Lung (tissue), 16 donors: ENCODE data around the gene GABARAPL2. TPM values are rescaled to one million over a fixed set of nuclear protein-coding genes. Genes with fewer than 3 reads are reported as not detected.

Experiments used
- ATAC-seq: fragments of 200-7000 bp; cut with Tn5 transposase; one replicate; pipeline ENCODE4 v1.9.1; 2020; ENCODE audit warnings: moderate number of reproducible peaks; ENCODE audit not compliant: insufficient read depth, low FRiP score
- DNase-seq, 3 donors: peaks; one replicate each; pipeline ENCODE4 v3.0.0-alpha.2; 2013 to 2017
- H3K27ac ChIP-seq, 2 donors: one replicate each; pipeline ENCODE4 v1.5.1; 2013; ENCODE audit warnings: mild to moderate bottlenecking in 2 of 2, moderate library complexity in 2 of 2, control low read depth in 1 of 2, inconsistent platforms in 1 of 2, low read depth in 1 of 2, low read length in 1 of 2
- H3K27me3 ChIP-seq, 3 donors: one replicate each; pipeline ENCODE4 v1.5.1; 2013; ENCODE audit warnings: low read length in 2 of 3; ENCODE audit not compliant: control insufficient read depth in 3 of 3, insufficient read depth in 3 of 3
- H3K36me3 ChIP-seq, 4 donors: one replicate each; pipeline ENCODE4 v1.5.1; 2013; ENCODE audit warnings: low read length in 4 of 4, mild to moderate bottlenecking in 1 of 4, moderate library complexity in 1 of 4; ENCODE audit not compliant: control insufficient read depth in 4 of 4, insufficient read depth in 4 of 4
- H3K4me1 ChIP-seq, 5 donors: one replicate each; pipeline ENCODE4 v1.5.1; 2013; ENCODE audit warnings: low read length in 5 of 5, mild to moderate bottlenecking in 2 of 5, moderate library complexity in 1 of 5; ENCODE audit not compliant: control insufficient read depth in 5 of 5, insufficient read depth in 5 of 5
- H3K4me3 ChIP-seq: one replicate; pipeline ENCODE4 v1.5.1; 2013; ENCODE audit warnings: mild to moderate bottlenecking, control low read depth, moderate library complexity
- H3K9ac ChIP-seq, 2 donors: one replicate each; pipeline ENCODE4 v1.5.1; 2013; ENCODE audit warnings: low read length in 2 of 2, control low read depth in 1 of 2; ENCODE audit not compliant: insufficient read depth in 1 of 2
- H3K9me3 ChIP-seq, 4 donors: one replicate each; pipeline ENCODE4 v1.5.1; 2013; ENCODE audit warnings: low read length in 3 of 4, mild to moderate bottlenecking in 1 of 4, moderate library complexity in 1 of 4; ENCODE audit not compliant: control insufficient read depth in 4 of 4, insufficient read depth in 3 of 4
- CTCF ChIP-seq: IDR thresholded peaks from 2 replicates; pipeline ENCODE4 v1.5.1; 2012; ENCODE audit warnings: mild to moderate bottlenecking; ENCODE audit errors: control extremely low read depth, extremely low read depth
- WGBS, 2 donors: extraction: QIAGEN DNeasy Blood & Tissue Kit; methylation state at CpG; one replicate each; pipeline ENCODE4 v1.1.7; 2013; 5-methylcytosine and 5-hydroxymethylcytosine counted together
- long read RNA-seq, 5 donors: transcript quantifications; one replicate each; lab custom pipeline, GENCODE V29; 2026
- polyA plus RNA-seq, 2 donors: library from polyadenylated mRNA; stranded (reverse); fragments of 200-250 nt; gene quantifications; one replicate each; pipeline ENCODE4 v1.2.1, GENCODE V29; 2013
- total RNA-seq, 2 donors: library from RNA; depleted of rRNA in 1 of 2; stranded (reverse); fragments of >200 nt in 1 of 2; gene quantifications; one replicate each; pipeline ENCODE4 v1.2.1, GENCODE V29; 2014 to 2021
- donor health status: control.
- donor health status: control.
- donor health status: Bipolar disorder and iron deficiency.
- donor health status: healthy.
- donor health status: DM: yes; HTN: yes; CAD: no.

The GABARAPL2 gene
- total RNA-seq (100 to 1,000 TPM in 1 of 2 donors, 10 to 100 TPM in 1; 72.9 to 129 TPM), polyA plus RNA-seq (100 to 1,000 TPM in 1 of 2 donors, 10 to 100 TPM in 1; 79.6 to 180 TPM)
- long read RNA-seq, donor 1, transcript GABARAPL2-204 (1 exons, 2,274 nt), result major isoform, 193 of 328 reads
- long read RNA-seq, donor 1, transcript GABARAPL2-201 (4 exons, 1,002 nt), result minor isoform, 118 of 328 reads
- long read RNA-seq, donor 1, partial matches to known transcripts, result 14 of 328 reads
- long read RNA-seq, donor 1, other reads (novel, unspliced or antisense), result 0 of 328 reads
- long read RNA-seq, donor 2, transcript GABARAPL2-201 (4 exons, 1,002 nt), result minor isoform, 38 of 129 reads
- long read RNA-seq, donor 2, transcript GABARAPL2-204 (1 exons, 2,274 nt), result major isoform, 87 of 129 reads
- long read RNA-seq, donor 2, partial matches to known transcripts, result 0 of 129 reads
- long read RNA-seq, donor 2, other reads (novel, unspliced or antisense), result 0 of 129 reads
- long read RNA-seq, donor 3, transcript GABARAPL2-201 (4 exons, 1,002 nt), result minor isoform, 54 of 194 reads
- long read RNA-seq, donor 3, transcript GABARAPL2-204 (1 exons, 2,274 nt), result major isoform, 136 of 194 reads
- long read RNA-seq, donor 3, partial matches to known transcripts, result 0 of 194 reads
- long read RNA-seq, donor 3, other reads (novel, unspliced or antisense), result 0 of 194 reads
- long read RNA-seq, donor 4, transcript GABARAPL2-204 (1 exons, 2,274 nt), result major isoform, 106 of 144 reads
- long read RNA-seq, donor 4, transcript GABARAPL2-201 (4 exons, 1,002 nt), result minor isoform, 29 of 144 reads
- long read RNA-seq, donor 4, partial matches to known transcripts, result 7 of 144 reads
- long read RNA-seq, donor 4, other reads (novel, unspliced or antisense), result 0 of 144 reads
- long read RNA-seq, donor 5, transcript GABARAPL2-204 (1 exons, 2,274 nt), result major isoform, 213 of 347 reads
- long read RNA-seq, donor 5, transcript GABARAPL2-203 (3 exons, 571 nt), result minor isoform, 5 of 347 reads
- long read RNA-seq, donor 5, transcript GABARAPL2-201 (4 exons, 1,002 nt), result minor isoform, 112 of 347 reads
- long read RNA-seq, donor 5, partial matches to known transcripts, result 14 of 347 reads
- long read RNA-seq, donor 5, other reads (novel, unspliced or antisense), result 0 of 347 reads

GRCh38 chr16:75566040-75566757 lies at the start of gene GABARAPL2:
Gene GABARAPL2 (plus strand): TSS chr16:75566379. CDS start chr16:75566487, 108 bp downstream.
- peak; percentile 91 for ATAC-seq
- peak within 1 kb of the TSS; percentile 70 to 93 for H3K9ac ChIP-seq
- peak within 1 kb of the TSS; percentile 93 for H3K4me3 ChIP-seq
- peak; percentile 89 to 93 (median 90) for DNase-seq
- H3K4me1 ChIP-seq, result peaks cover 5 to 13% (median 10%) of the 10 kb centered on the region in 5 donors
- peaks cover 0 to 37% (median 25%) of the 10 kb centered on the region in 4 donors for H3K36me3 ChIP-seq
- peak within 1 kb of the TSS; percentile 88 to 89 for H3K27ac ChIP-seq
- H3K27me3 ChIP-seq, result peaks cover 0 to 7% (median 0%) of the 10 kb centered on the region in 3 donors
- no peak for TF ChIP-seq CTCF
- no peaks in the 10 kb centered on the region for H3K9me3 ChIP-seq
- WGBS, 2 donors, result 0 to 1% methylated on average over 58 to 69 of the region's 69 CpGs

- no peak for TF ChIP-seq CTCF
- no peak for ATAC-seq
- Histone ChIP-seq H3K9me3 (no peaks in the 10 kb centered on the region), H3K9ac (no peak overlapping the region), H3K4me1 (peaks cover 0 to 9% (median 0%) of the 10 kb centered on the region in 5 donors), H3K27ac (no peak overlapping the region), H3K4me3 (no peak overlapping the region), H3K36me3 (no peaks in the 10 kb centered on the region), H3K27me3 (no peaks in the 10 kb centered on the region)
- DNase-seq, result no peak
- WGBS, 2 donors, result 95 to 99% methylated on average over 6 of the region's 6 CpGs
These were observed 47.0 kb upstream of the GABARAPL2 start for GRCh38 chr16:75519175-75519574.

GRCh38 chr16:75526032-75526790 lies 40.0 kb upstream of the GABARAPL2 start:
- ATAC-seq (no peak), DNase-seq (no peak)
- Histone ChIP-seq H3K27me3 (no peaks in the 10 kb centered on the region), H3K9ac (no peak overlapping the region), H3K4me3 (no peak overlapping the region), H3K27ac (no peak overlapping the region), H3K36me3 (no peaks in the 10 kb centered on the region), H3K9me3 (no peaks in the 10 kb centered on the region), H3K4me1 (no peaks in the 10 kb centered on the region)
- 92 to 98% methylated on average over 5 of the region's 5 CpGs for WGBS, 2 donors
- no peak for TF ChIP-seq CTCF
